AG09309 (cell line): Measurements from ENCODE around the gene AHCYL1.

Source experiments
- DNase-seq: peaks from one replicate; pipeline ENCODE4 v3.0.0-alpha.2; 2010; ENCODE audit warnings: low read depth
- H3K4me3 ChIP-seq: 2 replicates; pipeline ENCODE4 v1.5.1; 2011; ENCODE audit warnings: mild to moderate bottlenecking, low read depth, low read length, moderate library complexity; ENCODE audit not compliant: control insufficient read depth
- CTCF ChIP-seq: IDR thresholded peaks from 2 replicates; pipeline ENCODE4 v1.5.1; 2011; ENCODE audit warnings: mild to moderate bottlenecking, low read depth, low read length, inconsistent platforms; ENCODE audit not compliant: insufficient read depth, control insufficient read depth; ENCODE audit errors: missing control alignments

Gene AHCYL1

GRCh38 chr1:110056776-110057175 is 72.2 kb downstream of the AHCYL1 start:
- H3K4me3 ChIP-seq: no peak overlapping the region
- DNase-seq: peak; percentile 54
- no peak for TF ChIP-seq CTCF

GRCh38 chr1:110057963-110058518 is 73.5 kb downstream of the AHCYL1 start:
- DNase-seq: no peak
- no peak for TF ChIP-seq CTCF
- no peak overlapping the region for H3K4me3 ChIP-seq

GRCh38 chr1:110058591-110058990 is 74.0 kb downstream of the AHCYL1 start:
- no peak for DNase-seq
- TF ChIP-seq CTCF: no peak
- no peak overlapping the region for H3K4me3 ChIP-seq

- DNase-seq: no peak
- H3K4me3 ChIP-seq: no peak overlapping the region
- TF ChIP-seq CTCF: no peak
Measured at GRCh38 chr1:110059133-110059863, 74.7 kb downstream of the AHCYL1 start.

- no peak for DNase-seq
- peak; percentile 85 for TF ChIP-seq CTCF
- no peak overlapping the region for H3K4me3 ChIP-seq
Measured at GRCh38 chr1:110060034-110060661, 75.6 kb downstream of the AHCYL1 start.

- H3K4me3 ChIP-seq: no peak overlapping the region
- no peak for TF ChIP-seq CTCF
- DNase-seq: no peak
Measured at GRCh38 chr1:110060662-110061060, 76.1 kb downstream of the AHCYL1 start.
